ENCODE results near the gene ARHGDIB. TPM values are rescaled to one million over a fixed set of nuclear protein-coding genes. Genes with fewer than 3 reads are reported as not detected.

ARHGDIB gene
- total RNA-seq, 3 donors from 2014 or later (not counting 1 experiment from before 2014, with no cell fraction given): 838 to 962 (median 929) TPM

DNA sequence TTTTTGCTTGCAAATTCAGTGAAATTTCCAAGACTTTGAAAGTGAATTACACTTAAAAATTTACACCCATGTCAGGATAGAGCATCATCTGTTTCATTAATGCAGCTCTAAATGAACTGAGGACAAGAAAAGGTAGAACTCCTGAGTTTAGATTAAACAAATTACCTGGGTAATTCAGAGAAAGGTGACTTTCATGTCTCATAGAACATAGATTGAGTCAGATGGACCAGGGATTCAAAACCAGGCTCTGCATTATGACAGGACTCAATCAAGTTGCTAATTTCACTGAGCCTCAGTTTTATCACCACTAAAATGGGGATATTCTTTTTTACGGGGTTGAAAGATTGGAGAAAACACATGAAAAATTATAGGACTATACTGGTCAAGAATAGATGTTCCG is 4.5 kb downstream of the ARHGDIB start:
- 9% methylated on average over 1 of the region's 2 CpGs for WGBS (ENCODE audit: insufficient coverage)
- H3K4me1 Mint-ChIP-seq: peaks cover 88 to 93% of the 10 kb centered on the region in 2 donors
- intact Hi-C loops (cut with micrococcal nuclease): loop anchor here (5.0 kb wide), 3 partner anchors 75 to 700 kb away; no protein-coding TSS in a partner anchor

DNA sequence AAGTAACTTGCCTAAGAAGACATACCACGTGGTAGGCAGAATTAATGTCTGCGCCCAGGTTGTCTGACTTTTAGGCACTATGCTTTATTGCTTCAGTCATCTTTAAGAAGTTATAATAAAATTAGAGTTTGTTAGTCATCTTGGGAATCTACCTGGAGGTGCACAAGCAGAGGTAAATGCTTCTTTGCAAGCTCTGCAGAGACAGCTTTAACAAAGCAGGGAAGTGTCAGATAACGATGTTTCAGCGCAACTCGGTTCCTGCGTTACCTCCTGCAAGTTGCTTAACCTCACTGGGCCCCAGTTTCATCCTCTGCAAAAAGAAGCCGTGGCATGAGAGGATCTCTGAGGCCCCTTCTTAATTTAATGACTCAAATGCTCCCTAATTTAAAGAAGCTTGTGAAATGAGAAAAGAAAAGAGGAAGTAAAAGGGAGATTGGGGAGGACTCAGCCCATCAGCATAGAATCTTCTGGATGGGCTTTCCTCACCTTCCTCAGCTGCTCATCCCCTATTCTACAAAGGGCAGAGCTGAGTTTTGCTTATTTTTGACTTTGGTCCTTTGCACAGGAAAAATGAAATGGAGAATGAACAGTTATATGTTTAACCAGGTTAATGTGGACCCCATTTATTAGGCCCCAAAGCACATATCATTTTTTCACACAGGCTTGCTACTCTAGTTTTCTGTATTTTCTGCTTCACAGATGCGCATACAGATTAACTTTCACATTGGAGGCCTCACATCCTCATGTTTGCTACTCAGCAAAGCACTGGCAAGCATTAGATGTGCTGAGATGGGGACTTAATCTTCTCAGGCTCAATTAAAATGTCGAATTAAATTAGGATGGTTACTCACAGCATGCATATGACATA is 5.1 kb downstream of the ARHGDIB start:
- peaks cover 20% of the 10 kb centered on the region for H3K36me3 ChIP-seq (ENCODE audit: control insufficient read depth, insufficient read depth, low read length)
- peaks cover 53% of the 10 kb centered on the region for H3K4me1 ChIP-seq (ENCODE audit: control insufficient read depth, insufficient read depth, low read length)
- Mint-ChIP-seq H3K9me3 (no peaks in the 10 kb centered on the region), H3K4me1 (peaks cover 88 to 93% of the 10 kb centered on the region in 2 donors), H3K27me3 (ENCODE audit: low read depth in 2 of 2) (no peaks in the 10 kb centered on the region), H3K36me3 (peaks cover 7% of the 10 kb centered on the region), H3K27ac (peak overlapping the region; percentile 97 to 98), H3K4me3 (peak overlapping the region; percentile 100)
- DNase-seq (peak in 1 of 2 donors; percentile 58), ATAC-seq (peak in 1 of 3 donors; percentile 4)
- H3K9me3 ChIP-seq (ENCODE audit: control insufficient read depth, insufficient read depth, low read length): no peaks in the 10 kb centered on the region
- TF ChIP-seq, protein P1, sequence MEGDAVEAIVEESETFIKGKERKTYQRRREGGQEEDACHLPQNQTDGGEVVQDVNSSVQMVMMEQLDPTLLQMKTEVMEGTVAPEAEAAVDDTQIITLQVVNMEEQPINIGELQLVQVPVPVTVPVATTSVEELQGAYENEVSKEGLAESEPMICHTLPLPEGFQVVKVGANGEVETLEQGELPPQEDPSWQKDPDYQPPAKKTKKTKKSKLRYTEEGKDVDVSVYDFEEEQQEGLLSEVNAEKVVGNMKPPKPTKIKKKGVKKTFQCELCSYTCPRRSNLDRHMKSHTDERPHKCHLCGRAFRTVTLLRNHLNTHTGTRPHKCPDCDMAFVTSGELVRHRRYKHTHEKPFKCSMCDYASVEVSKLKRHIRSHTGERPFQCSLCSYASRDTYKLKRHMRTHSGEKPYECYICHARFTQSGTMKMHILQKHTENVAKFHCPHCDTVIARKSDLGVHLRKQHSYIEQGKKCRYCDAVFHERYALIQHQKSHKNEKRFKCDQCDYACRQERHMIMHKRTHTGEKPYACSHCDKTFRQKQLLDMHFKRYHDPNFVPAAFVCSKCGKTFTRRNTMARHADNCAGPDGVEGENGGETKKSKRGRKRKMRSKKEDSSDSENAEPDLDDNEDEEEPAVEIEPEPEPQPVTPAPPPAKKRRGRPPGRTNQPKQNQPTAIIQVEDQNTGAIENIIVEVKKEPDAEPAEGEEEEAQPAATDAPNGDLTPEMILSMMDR (IDR thresholded peaks at IDR 0.05): no peak
- peak overlapping the region; percentile 95 for H3K27ac ChIP-seq (ENCODE audit: low read length)
- no peaks in the 10 kb centered on the region for H3K27me3 ChIP-seq (ENCODE audit: control insufficient read depth, insufficient read depth, low read length)
- peak overlapping the region; percentile 2 for H3K4me3 ChIP-seq (ENCODE audit: low read length)
- intact Hi-C loops (cut with micrococcal nuclease): loop anchor here (5.0 kb wide), 3 partner anchors 74 to 699 kb away; no protein-coding TSS in a partner anchor
- 19% methylated on average over 8 of the region's 9 CpGs for WGBS (ENCODE audit: insufficient coverage)

More for the DNA sequence above, 4.5 kb downstream of the ARHGDIB start:
- H3K9me3 ChIP-seq (ENCODE audit: control insufficient read depth, insufficient read depth, low read length): no peaks in the 10 kb centered on the region
- H3K4me1 ChIP-seq (ENCODE audit: control insufficient read depth, insufficient read depth, low read length): peaks cover 52% of the 10 kb centered on the region
- Mint-ChIP-seq H3K9me3 (no peaks in the 10 kb centered on the region), H3K36me3 (peaks cover 11% of the 10 kb centered on the region), H3K27me3 (ENCODE audit: low read depth in 2 of 2) (no peaks in the 10 kb centered on the region), H3K27ac (peak overlapping the region; percentile 97 to 98), H3K4me3 (peak overlapping the region; percentile 100)
- H3K27me3 ChIP-seq (ENCODE audit: control insufficient read depth, insufficient read depth, low read length): no peaks in the 10 kb centered on the region
- H3K36me3 ChIP-seq (ENCODE audit: control insufficient read depth, insufficient read depth, low read length): peaks cover 16% of the 10 kb centered on the region
- TF ChIP-seq, protein P1 (IDR thresholded peaks at IDR 0.05): no peak
- DNase-seq (no peak), ATAC-seq (no peak)
- peak overlapping the region; percentile 95 for H3K27ac ChIP-seq (ENCODE audit: low read length)
- no peak overlapping the region for H3K4me3 ChIP-seq (ENCODE audit: low read length)

DNA sequence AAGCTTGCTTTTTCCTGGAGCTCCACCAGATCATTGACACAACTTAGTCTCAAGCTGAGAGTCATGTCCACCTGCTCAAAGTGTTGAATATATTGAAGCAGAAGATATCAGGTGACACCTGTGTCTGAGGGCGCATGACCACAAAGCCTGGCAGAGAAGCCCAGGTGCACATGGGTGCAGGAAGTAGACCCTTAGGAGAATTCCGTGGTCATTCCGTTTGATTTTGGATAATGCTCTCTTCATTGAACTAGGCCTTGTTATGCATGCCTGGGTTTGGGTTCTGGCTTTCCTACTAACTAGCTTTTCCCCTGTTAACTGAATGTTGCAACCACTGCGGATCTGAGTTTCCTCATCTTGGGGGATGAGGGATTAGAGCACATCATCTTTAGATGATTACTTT is 7.1 kb downstream of the ARHGDIB start:
- H3K4me3 ChIP-seq (ENCODE audit: low read length): no peak overlapping the region
- peaks cover 14% of the 10 kb centered on the region for H3K36me3 Mint-ChIP-seq
- H3K4me1 ChIP-seq (ENCODE audit: control insufficient read depth, insufficient read depth, low read length): peaks cover 63% of the 10 kb centered on the region
- no peaks in the 10 kb centered on the region for H3K9me3 ChIP-seq (ENCODE audit: control insufficient read depth, insufficient read depth, low read length)
- no peaks in the 10 kb centered on the region for H3K27me3 Mint-ChIP-seq (ENCODE audit: low read depth in 2 of 2)
- peaks cover 89 to 95% of the 10 kb centered on the region in 2 donors for H3K4me1 Mint-ChIP-seq
- 20% methylated on average over 4 of the region's 4 CpGs for WGBS (ENCODE audit: insufficient coverage)
- no peaks in the 10 kb centered on the region for H3K27me3 ChIP-seq (ENCODE audit: control insufficient read depth, insufficient read depth, low read length)
- H3K27ac ChIP-seq (ENCODE audit: low read length): peak overlapping the region; percentile 81
- peaks cover 31% of the 10 kb centered on the region for H3K36me3 ChIP-seq (ENCODE audit: control insufficient read depth, insufficient read depth, low read length)
- DNase-seq (peak in 1 of 2 donors; percentile 62), ATAC-seq (no peak)
- intact Hi-C loops (cut with micrococcal nuclease): no loop called here
- TF ChIP-seq, protein P1 (IDR thresholded peaks at IDR 0.05): no peak
- H3K27ac Mint-ChIP-seq: peak overlapping the region; percentile 94 to 95
- peak overlapping the region; percentile 82 for H3K4me3 Mint-ChIP-seq
- no peaks in the 10 kb centered on the region for H3K9me3 Mint-ChIP-seq

All from natural killer cell (primary cell).